ENCODE measurements around the gene SLC2A5. TPM values are rescaled to one million over a fixed set of nuclear protein-coding genes. Genes with fewer than 3 reads are reported as not detected.

Gene SLC2A5
- total and polyA plus RNA-seq, 2 of the 4 experiments (the other 2 are of a cell fraction): 0.03 to 0.18 TPM

DNA sequence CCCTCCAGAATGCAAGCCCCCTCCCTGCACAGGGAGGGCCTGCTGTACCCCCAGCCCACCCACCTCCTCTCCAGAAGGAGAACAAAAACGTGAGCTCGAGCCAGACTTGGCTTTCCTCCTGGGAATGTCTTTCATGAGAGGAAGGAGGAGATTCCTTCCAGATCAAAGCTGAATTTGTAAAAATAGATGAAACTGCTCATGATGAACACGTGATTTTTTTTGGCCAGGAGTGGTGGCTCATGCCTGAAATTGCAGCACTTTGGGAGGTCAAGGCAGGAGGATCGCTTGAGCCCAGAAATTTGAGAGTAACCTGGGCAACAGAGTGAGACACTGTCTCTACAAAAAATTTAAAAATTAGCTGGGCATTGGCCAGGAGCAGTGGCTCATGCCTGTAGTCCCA lies 37.7 kb upstream of the SLC2A5 start:
- H4K5ac ChIP-seq (ENCODE audit: low read depth, low read length): no peak overlapping the region
- no peak overlapping the region for H3K14ac ChIP-seq (replicated peaks; ENCODE audit: low read depth, low read length)
- no peak overlapping the region for H2AK5ac ChIP-seq (ENCODE audit: low read depth, low read length)
- H2AK9ac ChIP-seq (replicated peaks; ENCODE audit: low read depth, low read length, poor library complexity): no peak overlapping the region
- H3K4me3 ChIP-seq (ENCODE audit: insufficient read depth, low read depth, low read length): no peak overlapping the region
- no peak overlapping the region for H2BK120ac ChIP-seq (ENCODE audit: low read depth, low read length)
- H3K36me3 ChIP-seq (ENCODE audit: control insufficient read depth, insufficient read depth, low read length): peaks cover 5% of the 10 kb centered on the region
- POLR2A ChIA-PET (ENCODE audit: unreplicated experiment): interaction anchor here (0.6 kb wide), 1 partner anchor 131 kb away, joined by 3 read pairs; no protein-coding TSS in a partner anchor
- no peaks in the 10 kb centered on the region; the same call in 1 of the 2 replicates for H4K20me1 ChIP-seq (ENCODE audit: insufficient read depth, low read length)
- H3K9me3 ChIP-seq (ENCODE audit: control insufficient read depth, insufficient read depth, low read length): no peaks in the 10 kb centered on the region
- H3K79me1 ChIP-seq (ENCODE audit: low read depth in 1 of 2, low read length in 2 of 2): no peaks in the 10 kb centered on the region; a peak in 2 of 4 replicates
- BruUV-seq (replicated peaks): no TSS peak
- no peak overlapping the region for H4K91ac ChIP-seq (ENCODE audit: insufficient read depth, low read depth, low read length)
- no peak overlapping the region for H3K23ac ChIP-seq (ENCODE audit: low read depth, low read length)
- CTCF ChIA-PET: no interaction called here
- no peak overlapping the region for H3K56ac ChIP-seq (ENCODE audit: extremely low read depth, insufficient read depth, low read length)
- no peak overlapping the region for H2BK5ac ChIP-seq (ENCODE audit: low read depth, low read length, poor library complexity, severe bottlenecking)
- H3K4me1 ChIP-seq (ENCODE audit: control insufficient read depth, insufficient read depth, low read length): peaks cover 2% of the 10 kb centered on the region; the same call in 1 of the 2 replicates
- in situ Hi-C loops (cut with MboI; ENCODE audit: low sequenced_read_pairs) (no loop called here), dilution Hi-C loops (cut with HindIII; ENCODE audit: low sequenced_read_pairs, unreplicated experiment) (no loop called here), intact Hi-C loops (cut with micrococcal nuclease) (no loop called here)
- H3K27me3 ChIP-seq (ENCODE audit: control insufficient read depth, insufficient read depth, low read length): no peaks in the 10 kb centered on the region
- 36% methylated on average over 2 of the region's 4 CpGs; no CpG with 5 or more reads in 1 of the 2 experiments for WGBS, 2 experiments (ENCODE audit: extremely low coverage in 2 of 2, insufficient read length in 1 of 2)
- no peak overlapping the region for H2BK15ac ChIP-seq (ENCODE audit: low read depth, low read length)
- TF ChIP-seq, protein P1, sequence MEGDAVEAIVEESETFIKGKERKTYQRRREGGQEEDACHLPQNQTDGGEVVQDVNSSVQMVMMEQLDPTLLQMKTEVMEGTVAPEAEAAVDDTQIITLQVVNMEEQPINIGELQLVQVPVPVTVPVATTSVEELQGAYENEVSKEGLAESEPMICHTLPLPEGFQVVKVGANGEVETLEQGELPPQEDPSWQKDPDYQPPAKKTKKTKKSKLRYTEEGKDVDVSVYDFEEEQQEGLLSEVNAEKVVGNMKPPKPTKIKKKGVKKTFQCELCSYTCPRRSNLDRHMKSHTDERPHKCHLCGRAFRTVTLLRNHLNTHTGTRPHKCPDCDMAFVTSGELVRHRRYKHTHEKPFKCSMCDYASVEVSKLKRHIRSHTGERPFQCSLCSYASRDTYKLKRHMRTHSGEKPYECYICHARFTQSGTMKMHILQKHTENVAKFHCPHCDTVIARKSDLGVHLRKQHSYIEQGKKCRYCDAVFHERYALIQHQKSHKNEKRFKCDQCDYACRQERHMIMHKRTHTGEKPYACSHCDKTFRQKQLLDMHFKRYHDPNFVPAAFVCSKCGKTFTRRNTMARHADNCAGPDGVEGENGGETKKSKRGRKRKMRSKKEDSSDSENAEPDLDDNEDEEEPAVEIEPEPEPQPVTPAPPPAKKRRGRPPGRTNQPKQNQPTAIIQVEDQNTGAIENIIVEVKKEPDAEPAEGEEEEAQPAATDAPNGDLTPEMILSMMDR (conservative IDR thresholded peaks at IDR 0.05; ENCODE audit: low read depth, low read length): no peak
- TF ChIP-seq RAD21 (IDR thresholded peaks at IDR 0.05; ENCODE audit: low read length) (no peak), POLR2A (IDR thresholded peaks at IDR 0.05; ENCODE audit: low read depth, low read length) (no peak), MAFK (IDR thresholded peaks at IDR 0.05; ENCODE audit: low read depth, low read length) (no peak), NFE2L2 (IDR thresholded peaks at IDR 0.05; ENCODE audit: low read depth, low read length) (no peak), RFX5 (IDR thresholded peaks at IDR 0.05; ENCODE audit: low read depth, low read length) (no peak), CHD1 (IDR thresholded peaks at IDR 0.05; ENCODE audit: low read depth, low read length) (no peak), MXI1 (IDR thresholded peaks at IDR 0.05; ENCODE audit: borderline replicate concordance, low read depth, low read length) (no peak), BHLHE40 (IDR thresholded peaks at IDR 0.05; ENCODE audit: low read depth, low read length) (no peak), CEBPB (IDR thresholded peaks at IDR 0.05; ENCODE audit: low read depth, low read length) (no peak), MAZ (IDR thresholded peaks at IDR 0.05; ENCODE audit: borderline replicate concordance, low read depth, low read length) (no peak), RCOR1 (IDR thresholded peaks at IDR 0.05; ENCODE audit: insufficient replicate concordance, low read length) (no peak), SMC3 (IDR thresholded peaks at IDR 0.05; ENCODE audit: low read depth, low read length) (no peak), FOS (IDR thresholded peaks at IDR 0.05; ENCODE audit: low read depth, low read length) (no peak)
- TF ChIP-seq, protein P2, sequence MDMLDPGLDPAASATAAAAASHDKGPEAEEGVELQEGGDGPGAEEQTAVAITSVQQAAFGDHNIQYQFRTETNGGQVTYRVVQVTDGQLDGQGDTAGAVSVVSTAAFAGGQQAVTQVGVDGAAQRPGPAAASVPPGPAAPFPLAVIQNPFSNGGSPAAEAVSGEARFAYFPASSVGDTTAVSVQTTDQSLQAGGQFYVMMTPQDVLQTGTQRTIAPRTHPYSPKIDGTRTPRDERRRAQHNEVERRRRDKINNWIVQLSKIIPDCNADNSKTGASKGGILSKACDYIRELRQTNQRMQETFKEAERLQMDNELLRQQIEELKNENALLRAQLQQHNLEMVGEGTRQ (IDR thresholded peaks at IDR 0.05; ENCODE audit: low read depth, low read length): no peak
- TF ChIP-seq, protein P3, sequence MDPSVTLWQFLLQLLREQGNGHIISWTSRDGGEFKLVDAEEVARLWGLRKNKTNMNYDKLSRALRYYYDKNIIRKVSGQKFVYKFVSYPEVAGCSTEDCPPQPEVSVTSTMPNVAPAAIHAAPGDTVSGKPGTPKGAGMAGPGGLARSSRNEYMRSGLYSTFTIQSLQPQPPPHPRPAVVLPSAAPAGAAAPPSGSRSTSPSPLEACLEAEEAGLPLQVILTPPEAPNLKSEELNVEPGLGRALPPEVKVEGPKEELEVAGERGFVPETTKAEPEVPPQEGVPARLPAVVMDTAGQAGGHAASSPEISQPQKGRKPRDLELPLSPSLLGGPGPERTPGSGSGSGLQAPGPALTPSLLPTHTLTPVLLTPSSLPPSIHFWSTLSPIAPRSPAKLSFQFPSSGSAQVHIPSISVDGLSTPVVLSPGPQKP (IDR thresholded peaks at IDR 0.05; ENCODE audit: borderline replicate concordance, low read depth, low read length): no peak
- H3K9me1 ChIP-seq (ENCODE audit: insufficient read depth, low read length): no peaks in the 10 kb centered on the region
- H3K4me2 ChIP-seq (ENCODE audit: low read depth, low read length): no peak overlapping the region
- ATAC-seq (ENCODE audit: low read depth) (no peak), DNase-seq (no peak)
- H3K27ac ChIP-seq (ENCODE audit: insufficient read depth, low read length): no peak overlapping the region
- H2AFZ ChIP-seq (replicated peaks; ENCODE audit: low read length, poor library complexity): no peak overlapping the region
- H2BK20ac ChIP-seq (ENCODE audit: low read depth, low read length): no peak overlapping the region
- no peak overlapping the region for H3K4ac ChIP-seq (ENCODE audit: low read depth, low read length)
- H3K18ac ChIP-seq (ENCODE audit: low read depth, low read length): no peak overlapping the region
- H3K9ac ChIP-seq (ENCODE audit: low read depth, low read length): no peak overlapping the region
- H4K8ac ChIP-seq (ENCODE audit: low read depth in 2 of 2, low read length in 2 of 2): no peak overlapping the region
